A549 treated with AZD9567 at 1 μM for 4 hours (cell line): ENCODE data around the gene FHIP1B. TPM values are rescaled to one million over a fixed set of nuclear protein-coding genes. Genes with fewer than 3 reads are reported as not detected.

Source experiments
- total RNA-seq: library from RNA; stranded (reverse); fragments of 200-300 nt; extraction: Qiagen RNA extraction; gene quantifications from 5 replicates; pipeline ENCODE4 v1.2.3, GENCODE V29; 2022; ENCODE audit not compliant: insufficient read depth

FHIP1B gene
- total RNA-seq: 6.4 to 21.9 TPM (median 20.8 TPM) in 5 replicates

GRCh38 chr11:6234387-6235107 is at the start of gene FHIP1B:
FHIP1B (minus strand) TSS chr11:6234636; CDS start chr11:6224516, 10,120 bp downstream.

GRCh38 chr11:6238902-6239301 is 4.5 kb upstream of the FHIP1B start, which contains the start of gene CNGA4:
CNGA4 (plus strand) TSS chr11:6239089; CDS start chr11:6239207, 118 bp downstream.

GRCh38 chr11:6205366-6205765 is 29.1 kb downstream of the FHIP1B start, which contains the start of gene C11orf42:
C11orf42 (plus strand) TSS chr11:6205557; CDS start chr11:6205616, 59 bp downstream.

GRCh38 chr11:6199174-6199810 is 35.1 kb downstream of the FHIP1B start, which contains the start of gene OR52W1:
OR52W1 (plus strand) TSS chr11:6199224; CDS start chr11:6199224, 0 bp downstream.

GRCh38 chr11:6170226-6170625 is 64.2 kb downstream of the FHIP1B start, which contains the start of gene OR52B2:
OR52B2 (minus strand) TSS chr11:6170326; CDS start chr11:6170326, 0 bp downstream.

Other genes starting within 250 kb of the FHIP1B start
- not detected in 5 replicates for gene OR52L1, start 247.7 kb downstream of the FHIP1B start, total RNA-seq
- not detected in 5 replicates for gene OR56A4, start 227.7 kb downstream of the FHIP1B start, total RNA-seq
- not detected in 5 replicates for gene OR56A1, start 203.9 kb downstream of the FHIP1B start, total RNA-seq
- gene OR56B4, start 127.0 kb downstream of the FHIP1B start, total RNA-seq: not detected in 5 replicates
- not detected in 5 replicates for gene OR52B2, start 64.3 kb downstream of the FHIP1B start, total RNA-seq
- gene OR52W1, start 35.4 kb downstream of the FHIP1B start, total RNA-seq: not detected in 5 replicates
- gene C11orf42, start 29.1 kb downstream of the FHIP1B start, total RNA-seq: not detected in 5 replicates
- gene CNGA4, start 4.5 kb upstream of the FHIP1B start, total RNA-seq: 0.03 to 0.09 TPM (median 0.08 TPM) in 4 of 5 replicates, not detected in the other
- gene CCKBR, start 25.2 kb upstream of the FHIP1B start, total RNA-seq: not detected in 5 replicates
- 15.2 to 33.3 TPM (median 26.0 TPM) in 5 replicates for gene CAVIN3, start 85.9 kb upstream of the FHIP1B start, total RNA-seq
- gene SMPD1, start 155.8 kb upstream of the FHIP1B start, total RNA-seq: 9.0 to 19.4 TPM (median 9.8 TPM) in 5 replicates
- 12.0 to 19.5 TPM (median 18.1 TPM) in 5 replicates for gene APBB1, start 184.5 kb upstream of the FHIP1B start, total RNA-seq
- gene HPX, start 206.4 kb upstream of the FHIP1B start, total RNA-seq: 0.57 to 1.7 TPM (median 0.93 TPM) in 5 replicates
- 14.1 to 21.8 TPM (median 20.4 TPM) in 5 replicates for gene TRIM3, start 239.3 kb upstream of the FHIP1B start, total RNA-seq
- gene ARFIP2, start 246.7 kb upstream of the FHIP1B start, total RNA-seq: 46.9 to 58.2 TPM (median 57.0 TPM) in 5 replicates
- gene TIMM10B, start 246.9 kb upstream of the FHIP1B start, total RNA-seq: 14.4 to 38.1 TPM (median 33.6 TPM) in 5 replicates